DMS114 treated with DMSO at 0.1 percent for 48 hours (cell line): ENCODE measurements around the gene INSC.

Experiments
- DNase-seq: peaks from one replicate; lab custom pipeline; 2025; ENCODE audit not compliant: unreplicated experiment; lab: John Stamatoyannopoulos, UW

Gene INSC

DNA sequence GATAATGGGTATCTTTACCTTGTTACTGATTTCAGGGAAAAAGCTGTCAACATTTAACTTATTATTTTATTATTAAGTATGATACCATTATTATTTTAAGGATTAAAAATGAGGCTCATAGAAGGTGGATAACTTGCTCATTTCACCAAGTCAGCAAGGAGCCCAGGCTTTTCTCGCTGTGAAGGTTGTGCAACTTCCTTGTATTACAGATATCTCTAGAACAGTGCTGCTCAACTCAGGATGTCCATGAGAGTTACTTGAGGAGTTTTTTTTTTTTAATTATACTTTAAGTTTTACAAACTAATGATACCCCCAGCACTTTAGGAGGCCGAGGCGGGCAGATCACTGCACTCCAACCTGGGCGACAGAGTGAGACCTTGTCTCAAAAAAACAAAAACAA, 98.2 kb downstream of the INSC start:
- no peak for DNase-seq

DNA sequence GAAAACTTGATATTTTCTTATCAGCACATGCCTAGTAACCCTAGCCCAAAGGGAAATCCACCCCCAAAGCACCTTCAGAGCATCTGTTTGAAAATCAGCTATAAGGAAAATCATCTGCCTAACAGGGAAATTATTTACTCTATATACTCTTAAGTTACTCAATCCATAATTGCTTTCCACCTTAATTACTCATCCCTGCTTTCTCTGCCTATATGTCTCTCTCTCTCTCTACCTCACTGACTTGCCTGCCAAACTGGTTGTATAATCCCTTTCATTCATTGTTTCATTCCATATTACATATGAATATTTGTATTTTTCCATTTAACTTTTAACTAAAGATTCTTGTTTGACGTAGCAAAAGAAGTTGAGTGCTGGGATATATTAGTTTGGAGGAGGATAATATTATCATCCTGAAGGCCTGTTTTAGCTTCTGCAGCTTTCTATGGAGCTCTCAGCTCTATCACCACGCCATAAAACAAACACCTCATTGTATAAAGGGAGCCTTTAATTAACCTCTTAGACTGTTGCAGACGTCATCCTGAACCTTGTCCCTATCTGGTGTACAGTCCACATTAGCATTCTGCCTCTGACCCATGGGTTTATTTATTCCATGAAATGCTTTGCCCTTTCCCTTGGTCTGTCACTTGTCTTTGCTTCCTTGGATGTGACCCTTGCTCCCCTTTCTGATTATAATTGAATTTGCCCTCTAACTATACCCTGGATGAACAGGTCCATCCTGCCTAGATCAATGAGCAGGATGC, 98.9 kb downstream of the INSC start:
- no peak for DNase-seq

DNA sequence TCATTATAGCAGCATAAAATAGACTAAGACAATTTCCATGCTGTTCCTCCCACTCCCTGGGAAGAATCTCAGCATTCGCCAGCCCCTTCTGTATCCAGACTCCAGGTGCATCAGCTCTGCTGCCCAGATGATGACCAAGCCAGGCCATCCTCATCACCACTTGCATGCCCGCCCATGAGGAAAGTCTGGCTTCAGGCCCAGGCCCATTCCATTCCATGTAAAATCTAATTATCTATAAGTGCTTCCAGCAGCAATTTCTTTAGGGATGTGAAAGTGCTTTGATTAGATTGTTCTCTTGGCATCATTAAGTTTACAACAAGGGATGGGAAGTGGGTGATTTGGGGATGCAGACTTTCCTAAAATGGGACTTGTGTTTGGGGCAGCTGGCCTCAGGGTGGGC, 100.3 kb downstream of the INSC start:
- DNase-seq: no peak

DNA sequence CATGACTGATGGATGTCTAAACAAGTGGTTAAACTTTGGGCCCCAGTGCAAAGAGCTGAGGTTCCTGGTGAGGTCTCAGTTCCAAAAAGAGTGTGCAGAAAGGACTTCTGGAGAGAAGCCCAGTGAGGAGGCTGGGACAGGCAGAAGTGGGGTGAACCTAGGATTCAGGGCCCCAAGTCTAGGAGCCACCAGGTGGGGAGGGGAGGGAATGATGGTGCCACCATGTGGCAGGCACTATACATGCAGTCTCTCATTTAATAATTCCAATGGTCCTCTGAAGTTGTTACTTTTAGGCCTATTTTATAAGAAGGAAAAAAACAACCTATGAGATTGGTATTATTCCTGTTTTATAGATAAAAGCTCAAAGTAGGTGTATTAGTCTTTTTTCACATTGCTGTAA, 102.0 kb downstream of the INSC start:
- DNase-seq: no peak

DNA sequence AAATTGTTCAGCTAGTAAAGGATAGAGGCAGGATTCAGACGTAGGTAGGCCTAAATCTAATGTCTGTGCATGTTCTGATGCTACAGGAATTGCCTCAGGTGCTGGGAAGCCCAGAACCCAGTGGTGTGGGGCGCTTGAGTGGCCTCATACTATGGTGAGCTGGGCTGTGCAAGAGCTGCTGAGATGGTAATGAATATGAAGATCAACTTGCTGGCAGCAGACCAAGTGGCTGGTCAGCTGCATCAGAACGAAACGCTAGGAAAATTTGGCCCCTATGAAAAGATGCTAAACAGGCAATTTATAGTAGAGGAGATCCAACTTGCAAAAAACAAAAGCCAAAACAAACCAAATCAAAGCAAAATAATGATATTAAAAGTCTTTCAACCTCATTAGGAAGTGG, 102.7 kb downstream of the INSC start:
- no peak for DNase-seq

DNA sequence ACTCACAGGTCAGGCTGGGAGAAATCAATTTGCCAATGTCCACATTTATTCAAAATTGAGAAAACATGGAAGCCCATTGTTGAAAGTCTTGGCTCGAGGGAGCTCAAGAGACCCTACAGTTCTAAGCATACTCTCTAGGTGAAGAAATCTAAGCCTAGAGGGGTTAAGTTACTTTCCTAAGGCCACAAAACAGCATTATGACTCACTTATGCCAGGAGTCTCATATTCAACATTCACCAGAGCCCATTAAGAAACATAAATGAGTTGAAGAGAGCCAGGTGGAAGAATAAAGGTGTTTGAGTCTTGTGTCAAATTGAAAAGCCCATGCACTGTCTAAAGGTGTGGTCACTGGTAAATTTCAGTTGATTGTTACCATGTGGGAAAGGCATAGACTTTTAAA, 108.1 kb downstream of the INSC start:
- no peak for DNase-seq

DNA sequence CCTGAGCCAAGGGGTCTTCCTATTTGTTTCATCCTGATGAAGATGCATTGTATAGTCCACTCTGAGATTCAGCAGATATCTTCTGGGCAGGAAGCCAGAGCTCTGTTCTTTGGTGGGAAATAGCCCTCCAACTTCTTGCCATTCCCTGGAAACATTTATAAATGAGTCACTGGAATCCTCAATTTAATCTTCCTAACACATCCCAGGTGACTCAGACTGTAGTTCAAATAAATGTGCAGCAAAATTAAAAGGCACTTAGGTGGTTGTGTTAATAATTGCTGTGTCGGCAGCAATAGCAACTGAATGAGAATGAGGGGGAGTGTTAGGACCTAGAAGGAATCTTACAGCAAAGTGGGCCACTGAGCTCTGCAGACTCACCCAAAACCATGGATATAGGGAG, 108.6 kb downstream of the INSC start:
- no peak for DNase-seq

DNA sequence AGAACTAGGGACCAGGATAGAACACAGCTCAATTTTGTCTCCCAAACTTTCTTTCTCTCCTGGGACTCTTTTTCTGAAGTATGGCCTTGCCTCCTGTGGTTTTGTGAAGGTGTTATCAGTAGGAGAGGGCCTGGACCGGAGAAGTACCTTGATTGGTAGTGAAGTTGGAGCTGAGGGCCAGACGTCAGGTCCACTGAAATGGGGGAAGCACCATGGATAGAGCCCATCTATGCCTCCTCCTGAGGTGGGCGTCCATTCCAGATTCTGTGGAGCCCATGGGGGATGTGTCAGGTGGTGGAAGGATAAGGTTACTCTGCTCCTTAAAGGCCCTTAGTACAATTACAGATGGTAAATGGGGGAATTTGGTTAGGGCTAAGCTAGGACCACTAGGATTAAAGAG, 109.7 kb downstream of the INSC start:
- no peak for DNase-seq

DNA sequence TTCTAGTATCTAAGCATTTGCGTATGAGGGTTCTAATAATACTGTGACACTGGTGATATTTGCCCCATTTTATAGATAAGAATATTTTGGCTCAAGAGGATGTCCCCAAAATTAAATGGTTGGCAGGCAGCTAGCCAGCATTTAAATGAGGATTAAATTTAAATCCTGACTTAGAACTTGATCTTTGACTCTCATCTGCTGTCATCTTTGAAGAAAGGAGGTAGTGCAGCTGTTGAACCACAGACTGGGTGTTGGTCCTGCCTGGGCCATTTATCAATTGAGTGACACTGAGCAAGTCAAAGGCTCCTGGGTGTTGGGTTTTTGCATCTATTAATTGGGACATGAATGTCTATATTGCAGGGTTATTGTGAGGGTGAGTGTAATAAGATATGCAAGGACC, 112.3 kb downstream of the INSC start:
- DNase-seq: no peak

DNA sequence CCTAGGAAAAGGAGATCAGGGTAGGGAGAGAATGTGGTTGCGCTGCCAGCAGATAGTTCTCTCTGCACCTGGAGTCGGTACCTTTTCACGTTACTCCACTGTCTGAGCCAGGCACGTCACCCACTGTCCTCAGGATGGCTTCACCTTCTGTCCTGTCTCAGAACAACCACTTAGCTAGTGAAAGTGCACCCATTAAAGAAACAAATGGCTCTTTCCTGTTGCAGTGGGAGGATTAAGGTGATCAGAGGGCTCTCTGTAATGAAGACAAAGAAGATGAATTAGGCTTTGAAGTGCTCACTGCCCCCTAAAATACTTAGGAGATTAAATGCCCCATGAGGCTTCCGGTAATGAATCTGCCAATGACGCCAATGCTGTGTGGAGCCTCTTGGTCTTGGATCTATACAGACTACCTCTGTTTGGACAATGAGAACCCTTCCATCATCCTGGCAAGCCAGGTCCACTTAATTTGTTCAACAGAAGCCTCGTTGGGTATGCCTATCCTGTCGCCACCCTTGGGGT, 113.7 kb downstream of the INSC start:
- no peak for DNase-seq

DNA sequence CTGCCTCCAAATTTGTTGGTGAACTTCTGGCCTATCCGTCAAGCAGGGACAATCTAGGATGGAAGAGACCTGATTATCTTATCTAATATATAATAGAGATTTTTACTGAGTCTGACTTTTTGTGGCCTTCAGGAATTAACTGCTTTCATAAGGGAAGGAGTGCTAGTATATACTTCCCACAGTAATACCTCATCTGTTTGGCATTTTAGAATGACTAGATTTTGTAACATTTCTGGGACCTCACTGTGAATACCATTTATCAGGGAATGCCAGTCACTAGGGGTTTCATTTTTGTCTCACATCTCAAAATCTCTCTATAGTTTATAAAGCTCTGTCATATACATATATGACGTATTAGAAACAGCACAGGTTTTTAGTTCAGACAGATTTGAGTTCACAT, 114.3 kb downstream of the INSC start:
- DNase-seq: no peak

DNA sequence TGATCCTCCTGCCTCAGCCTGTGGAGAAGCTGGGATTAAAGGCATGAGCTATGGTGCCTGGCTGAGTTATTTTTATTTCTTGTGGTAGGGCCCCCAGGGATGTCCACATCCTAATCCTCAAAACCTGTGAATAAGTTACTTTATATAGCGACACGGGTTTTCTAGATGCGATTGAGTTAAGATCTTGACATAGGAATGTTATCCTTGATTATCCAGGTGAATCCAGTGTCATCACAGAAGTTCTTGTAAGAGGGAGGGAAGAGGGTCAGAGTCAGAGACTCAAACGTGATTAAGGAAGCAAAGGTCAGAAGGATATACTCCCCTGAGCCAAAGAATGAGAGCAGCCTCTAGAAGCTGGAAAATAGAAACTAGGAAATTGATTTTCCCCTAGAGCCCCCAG, 117.8 kb downstream of the INSC start:
- no peak for DNase-seq

DNA sequence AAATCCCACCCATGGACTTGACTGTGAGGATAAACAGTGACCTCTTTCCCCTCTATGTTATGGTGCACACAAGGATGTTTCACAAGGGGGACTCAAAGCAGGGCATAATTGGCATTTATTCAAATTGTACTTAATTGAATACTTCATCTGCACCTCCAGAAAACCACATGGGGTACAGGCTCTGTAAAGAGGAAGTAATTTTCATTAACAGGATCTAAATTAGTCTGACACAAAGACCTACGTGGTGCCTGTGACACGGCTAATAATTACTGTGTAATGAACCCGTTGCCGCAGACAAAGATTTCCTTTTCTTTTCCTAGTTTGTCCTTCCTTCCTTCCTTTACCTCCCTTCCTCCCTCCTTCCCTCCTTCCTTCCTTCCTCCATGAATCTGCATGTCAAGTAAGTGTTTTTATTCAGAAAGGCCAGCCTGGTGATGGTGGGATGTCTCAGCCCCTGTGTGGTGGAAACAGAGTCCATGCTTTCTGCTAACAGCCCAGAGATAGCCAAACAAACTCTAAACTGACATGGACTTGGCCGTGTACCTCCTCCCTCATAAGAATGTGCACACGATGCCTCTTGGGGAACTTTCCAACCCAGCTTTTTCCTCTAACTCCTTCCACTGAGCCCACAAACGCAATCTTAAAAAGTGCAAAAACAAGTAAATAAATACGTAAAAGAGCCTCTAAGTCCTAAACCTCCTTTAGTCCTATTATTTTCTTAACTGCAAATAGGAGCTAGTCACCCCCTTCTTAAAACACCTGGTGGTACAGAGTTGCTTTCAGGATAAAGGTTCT, 118.8 kb downstream of the INSC start:
- no peak for DNase-seq

DNA sequence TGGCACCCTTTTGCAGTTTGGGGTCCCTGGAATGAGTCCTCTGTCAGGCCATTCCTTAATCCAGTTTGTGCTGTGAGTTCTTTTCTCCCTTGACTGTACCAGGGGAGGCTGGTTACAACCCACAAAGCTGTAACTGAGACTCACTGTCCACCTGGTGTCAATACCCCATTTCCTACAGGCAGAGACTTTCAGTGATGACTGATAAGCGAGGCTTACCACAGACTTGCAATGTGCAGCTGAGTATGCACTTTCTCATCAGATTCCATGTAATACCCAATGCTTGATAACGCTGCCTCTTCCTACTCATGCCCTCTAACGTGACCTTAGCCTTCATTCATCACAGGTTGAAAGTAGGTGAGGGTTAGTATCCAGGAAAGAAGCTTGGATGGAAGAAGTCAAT, 120.1 kb downstream of the INSC start:
- no peak for DNase-seq

DNA sequence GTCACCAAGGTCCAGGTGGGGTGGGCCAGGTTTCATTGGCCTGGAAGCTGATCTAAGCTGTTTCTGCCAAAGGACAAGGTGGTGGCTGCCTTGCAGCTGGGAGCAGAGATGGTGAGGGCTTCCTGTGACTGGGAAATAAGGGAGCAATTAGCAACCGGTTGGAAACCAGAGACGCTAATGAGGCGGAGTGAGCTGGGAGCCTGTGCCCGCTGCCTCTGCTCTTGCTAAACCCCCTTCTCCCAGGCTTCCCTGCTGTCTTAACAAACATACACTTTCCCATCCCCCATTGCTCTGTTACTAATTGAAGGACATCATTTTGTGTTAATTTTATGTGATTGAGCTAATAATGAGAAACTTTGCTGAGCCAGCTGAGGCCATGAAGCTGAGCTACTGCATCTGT, 121.8 kb downstream of the INSC start:
- no peak for DNase-seq

DNA sequence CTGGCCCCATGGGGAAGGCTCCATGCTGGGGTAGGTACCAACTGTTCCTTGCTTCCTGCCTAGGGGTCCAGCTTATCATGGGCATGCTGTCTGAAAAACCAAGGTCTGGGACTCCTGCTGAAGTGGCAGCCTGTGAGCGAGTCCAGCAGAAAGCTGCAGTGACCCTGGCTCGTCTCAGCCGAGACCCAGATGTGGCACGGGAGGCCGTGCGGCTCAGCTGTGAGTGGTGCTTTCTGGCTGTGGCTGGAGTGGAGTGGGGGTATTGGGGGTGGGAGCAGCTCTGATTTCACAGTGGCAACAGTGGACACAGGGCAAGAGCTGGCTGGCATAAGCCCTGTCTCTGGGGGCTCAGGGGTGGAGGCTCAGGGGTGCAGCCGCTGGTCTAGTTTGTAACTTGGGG, 124.1 kb downstream of the INSC start:
- DNase-seq: no peak

DNA sequence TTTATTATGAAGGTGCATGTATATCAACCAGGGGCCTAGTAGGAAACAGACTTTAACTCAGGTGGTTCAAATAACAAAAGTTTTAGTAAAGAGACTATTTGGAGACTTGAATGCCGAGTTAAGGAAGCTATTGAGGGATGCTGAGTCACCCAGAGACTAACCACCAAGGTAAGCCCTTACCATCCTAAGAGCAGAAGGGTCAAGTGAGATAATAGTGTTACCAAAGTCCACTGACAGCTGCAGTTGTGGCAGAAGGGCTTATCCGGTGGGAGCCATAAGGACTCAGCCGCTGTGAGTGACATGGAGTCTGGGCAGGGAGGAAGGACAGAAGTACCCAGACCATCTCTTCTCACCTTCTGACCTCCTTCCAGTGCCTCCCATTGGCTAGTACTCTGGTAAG, 134.0 kb downstream of the INSC start:
- no peak for DNase-seq

DNA sequence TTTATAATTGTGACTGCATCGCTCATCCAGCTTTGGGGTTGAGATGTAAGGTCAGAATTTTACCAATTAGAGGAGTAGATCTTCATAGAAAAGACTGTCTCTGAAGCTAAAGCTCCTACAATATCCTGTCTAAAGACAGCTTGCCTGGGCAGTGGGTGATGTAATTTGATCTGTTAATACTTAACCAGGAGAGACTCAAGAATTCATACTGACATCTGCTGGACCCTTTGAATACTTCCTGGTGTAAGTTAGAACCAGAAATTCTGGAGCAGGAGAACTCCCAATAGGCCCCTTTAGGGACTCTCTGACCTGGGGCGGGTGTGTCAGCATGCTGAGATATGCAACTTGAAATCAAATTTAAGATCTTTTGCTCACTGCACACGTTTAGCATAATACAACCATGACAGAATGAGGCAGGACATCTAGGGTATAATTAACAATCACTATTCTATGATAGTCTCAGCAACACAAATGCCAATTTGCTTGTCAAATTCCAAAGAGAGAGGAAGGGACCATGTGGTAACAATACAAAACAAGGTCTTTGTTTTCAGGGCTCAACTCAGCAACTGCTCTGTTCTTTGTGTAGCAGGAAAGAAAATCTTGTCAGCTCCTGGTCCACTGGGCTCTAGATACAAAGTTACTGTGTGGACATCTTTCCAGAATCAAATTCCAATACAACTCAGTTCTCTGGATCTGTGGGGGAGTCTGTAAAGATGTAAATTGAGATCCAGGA, 143.9 kb downstream of the INSC start:
- DNase-seq: no peak

DNA sequence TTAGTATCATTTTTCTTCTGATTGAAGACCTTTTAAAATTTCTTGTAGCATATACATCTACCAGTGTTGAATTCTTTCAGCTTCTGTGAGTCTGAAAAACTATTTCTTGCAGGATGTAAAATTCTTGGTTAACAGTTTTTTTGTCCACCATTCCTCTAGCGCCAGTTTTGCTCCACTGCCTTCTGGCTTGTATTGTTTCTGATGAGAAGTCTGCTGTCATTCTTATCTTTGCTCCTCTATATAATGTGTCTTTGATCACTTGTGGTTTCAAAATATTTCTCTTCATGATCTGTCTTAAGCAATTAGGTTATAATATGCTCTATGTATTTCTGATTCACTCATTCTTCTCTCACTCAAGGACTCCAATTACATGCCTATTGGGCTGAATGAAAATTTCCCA, 152.3 kb downstream of the INSC start:
- no peak for DNase-seq

DNA sequence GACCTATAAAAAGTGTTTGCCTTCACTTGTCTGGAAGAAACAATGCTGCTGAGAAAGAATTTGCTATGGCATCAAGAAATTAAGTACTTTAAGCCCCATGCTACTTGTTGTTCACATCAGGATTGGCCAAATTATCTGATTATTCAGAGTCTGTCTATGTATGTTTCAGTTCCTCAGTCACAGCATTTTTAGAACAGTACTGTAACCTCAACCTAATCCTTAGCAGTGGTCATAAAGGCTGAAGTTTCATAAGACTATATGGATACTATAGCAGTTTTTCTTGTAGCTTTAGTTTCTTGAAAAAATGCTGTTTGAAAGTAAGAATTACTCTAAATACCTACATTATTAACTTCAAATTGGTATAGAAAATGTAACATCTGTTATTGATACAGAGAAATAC, 153.9 kb downstream of the INSC start:
- no peak for DNase-seq

DNA sequence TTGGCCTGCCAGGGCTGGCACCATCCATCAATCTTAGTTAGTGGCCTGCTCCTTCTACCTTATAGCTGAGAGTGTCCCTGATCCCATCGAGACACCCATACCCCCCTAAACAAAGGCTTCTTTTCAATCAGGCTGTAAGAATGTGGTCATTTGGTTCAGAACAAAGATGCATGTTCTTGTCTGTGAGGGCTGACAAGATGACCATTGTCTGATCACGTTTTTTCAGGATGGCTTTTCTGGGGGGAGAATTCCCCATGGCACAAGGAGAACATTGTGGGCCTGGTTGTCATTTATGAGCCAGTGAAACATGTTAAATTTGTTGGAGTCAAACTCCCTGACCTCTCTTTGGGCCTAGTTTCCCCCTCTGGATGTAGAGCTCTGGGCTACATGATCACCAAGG, 160.4 kb downstream of the INSC start:
- DNase-seq: no peak

DNA sequence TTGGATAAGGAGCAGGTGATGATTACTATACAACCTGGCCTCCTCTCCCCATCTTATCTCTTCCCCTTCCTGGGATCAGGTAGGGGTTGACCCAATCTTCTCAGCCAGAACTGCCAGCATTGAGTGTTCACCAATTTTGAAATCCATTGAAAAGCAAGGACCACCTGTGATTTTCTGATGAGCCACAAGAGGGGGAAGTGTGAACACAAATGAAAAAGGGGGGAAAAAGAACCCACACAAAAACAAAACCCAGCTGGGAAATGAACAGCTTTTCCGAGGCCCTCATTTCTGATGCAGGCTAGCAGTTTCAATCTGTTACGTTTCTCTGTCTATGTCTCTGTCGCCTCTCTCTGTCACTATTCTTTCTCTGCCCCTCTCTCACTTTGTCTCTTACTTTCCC, 161.9 kb downstream of the INSC start:
- peak; percentile 2 for DNase-seq
